Mononuclear cell (primary cell): ENCODE results near the gene DIAPH2. TPM values are rescaled to one million over a fixed set of nuclear protein-coding genes. Genes with fewer than 3 reads are reported as not detected.
"Not testable (repeated sequence)": the region's sequence is repeated elsewhere in the genome, so short reads cannot be mapped to it uniquely, and the experiment has no call there.

ENCODE experiments used
- H3K27me3 ChIP-seq: 2 replicates; pipeline ENCODE4 v1.6.0; 2011; ENCODE audit warnings: low read length, control low read depth; ENCODE audit not compliant: insufficient read depth
- H3K4me1 ChIP-seq: 2 replicates; pipeline ENCODE4 v1.5.1; 2011; ENCODE audit warnings: mild to moderate bottlenecking, low read length, control low read depth; ENCODE audit not compliant: insufficient read depth
- H3K4me3 ChIP-seq: 2 replicates; pipeline ENCODE4 v1.5.1; 2011; ENCODE audit warnings: mild to moderate bottlenecking, low read length, moderate library complexity
- H3K9me3 ChIP-seq: 2 replicates; pipeline ENCODE4 v1.5.1; 2011; ENCODE audit warnings: low read depth, mild to moderate bottlenecking, control low read depth, low read length
- total RNA-seq: library from RNA; depleted of rRNA; stranded (reverse); fragments of >200 nt; gene quantifications from one replicate; pipeline ENCODE4 v1.2.3, GENCODE V29; 2012

The DIAPH2 gene
- total RNA-seq, 1 donor: 31.0 TPM

- H3K9me3 ChIP-seq: no peaks in the 10 kb centered on the region
- no peaks in the 10 kb centered on the region for H3K4me1 ChIP-seq
- H3K27me3 ChIP-seq: no peaks in the 10 kb centered on the region
- H3K4me3 ChIP-seq: no peak overlapping the region
Measured at GRCh38 chrX:97374266-97374665, 689.6 kb downstream of the DIAPH2 start.

GRCh38 chrX:97380200-97380599 lies 695.6 kb downstream of the DIAPH2 start:
- H3K27me3 ChIP-seq: no peaks in the 10 kb centered on the region
- H3K4me3 ChIP-seq: no peak overlapping the region
- H3K9me3 ChIP-seq: no peaks in the 10 kb centered on the region
- no peaks in the 10 kb centered on the region for H3K4me1 ChIP-seq

GRCh38 chrX:97384685-97385084 lies 700.0 kb downstream of the DIAPH2 start:
- H3K9me3 ChIP-seq: no peaks in the 10 kb centered on the region
- no peak overlapping the region for H3K4me3 ChIP-seq
- H3K4me1 ChIP-seq: no peaks in the 10 kb centered on the region
- no peaks in the 10 kb centered on the region for H3K27me3 ChIP-seq

- Histone ChIP-seq H3K9me3 (no peaks in the 10 kb centered on the region), H3K27me3 (no peaks in the 10 kb centered on the region), H3K4me3 (no peak overlapping the region), H3K4me1 (no peaks in the 10 kb centered on the region)
Measured at GRCh38 chrX:97387004-97387403, 702.4 kb downstream of the DIAPH2 start.

- H3K27me3 ChIP-seq: no peaks in the 10 kb centered on the region
- H3K4me3 ChIP-seq: no peak overlapping the region
- H3K9me3 ChIP-seq: no peaks in the 10 kb centered on the region
- no peaks in the 10 kb centered on the region for H3K4me1 ChIP-seq
Measured at GRCh38 chrX:97389761-97390192, 705.1 kb downstream of the DIAPH2 start.

GRCh38 chrX:97397371-97397770 lies 712.7 kb downstream of the DIAPH2 start:
- no peaks in the 10 kb centered on the region for H3K9me3 ChIP-seq
- no peaks in the 10 kb centered on the region for H3K4me1 ChIP-seq
- no peaks in the 10 kb centered on the region for H3K27me3 ChIP-seq
- H3K4me3 ChIP-seq: no peak overlapping the region

- Histone ChIP-seq H3K4me1 (no peaks in the 10 kb centered on the region), H3K4me3 (no peak overlapping the region), H3K27me3 (no peaks in the 10 kb centered on the region), H3K9me3 (no peaks in the 10 kb centered on the region)
Measured at GRCh38 chrX:97398030-97398551, 713.4 kb downstream of the DIAPH2 start.

GRCh38 chrX:97399400-97399799 lies 714.8 kb downstream of the DIAPH2 start:
- Histone ChIP-seq H3K4me3 (no peak overlapping the region), H3K27me3 (no peaks in the 10 kb centered on the region), H3K9me3 (no peaks in the 10 kb centered on the region), H3K4me1 (no peaks in the 10 kb centered on the region)

- no peaks in the 10 kb centered on the region for H3K4me1 ChIP-seq
- no peaks in the 10 kb centered on the region for H3K27me3 ChIP-seq
- H3K4me3 ChIP-seq: no peak overlapping the region
- no peaks in the 10 kb centered on the region for H3K9me3 ChIP-seq
Measured at GRCh38 chrX:97400492-97400891, 715.9 kb downstream of the DIAPH2 start.

GRCh38 chrX:97401154-97401553 lies 716.5 kb downstream of the DIAPH2 start:
- H3K4me1 ChIP-seq: no peaks in the 10 kb centered on the region
- H3K9me3 ChIP-seq: no peaks in the 10 kb centered on the region
- no peaks in the 10 kb centered on the region for H3K27me3 ChIP-seq
- H3K4me3 ChIP-seq: no peak overlapping the region

- Histone ChIP-seq H3K27me3 (no peaks in the 10 kb centered on the region), H3K9me3 (no peaks in the 10 kb centered on the region), H3K4me3 (no peak overlapping the region), H3K4me1 (no peaks in the 10 kb centered on the region)
Measured at GRCh38 chrX:97401586-97402136, 717.0 kb downstream of the DIAPH2 start.

- Histone ChIP-seq H3K4me1 (no peaks in the 10 kb centered on the region), H3K9me3 (no peaks in the 10 kb centered on the region), H3K4me3 (no peak overlapping the region), H3K27me3 (no peaks in the 10 kb centered on the region)
Measured at GRCh38 chrX:97402333-97402732, 717.7 kb downstream of the DIAPH2 start.

GRCh38 chrX:97402903-97403302 lies 718.3 kb downstream of the DIAPH2 start:
- Histone ChIP-seq H3K4me1 (no peaks in the 10 kb centered on the region), H3K27me3 (no peaks in the 10 kb centered on the region), H3K9me3 (no peaks in the 10 kb centered on the region), H3K4me3 (no peak overlapping the region)

- Histone ChIP-seq H3K9me3 (no peaks in the 10 kb centered on the region), H3K27me3 (no peaks in the 10 kb centered on the region), H3K4me3 (no peak overlapping the region), H3K4me1 (no peaks in the 10 kb centered on the region)
Measured at GRCh38 chrX:97405031-97405660, 720.5 kb downstream of the DIAPH2 start.

GRCh38 chrX:97409632-97410415 lies 725.2 kb downstream of the DIAPH2 start:
- not testable (repeated sequence) for H3K4me3 ChIP-seq, H3K4me1 ChIP-seq, H3K27me3 ChIP-seq, H3K9me3 ChIP-seq
